ENCODE results near the gene CRELD1. TPM values are rescaled to one million over a fixed set of nuclear protein-coding genes. Genes with fewer than 3 reads are reported as not detected.

Gene CRELD1
- total and polyA plus RNA-seq, 10 of the 15 experiments (the other 5 are each of a cell fraction or from before 2014, with no cell fraction given), result 1.3 to 15.9 (median 8.8) TPM

GRCh38 chr3:9915254-9916141, 18.1 kb upstream of the CRELD1 start:
- ChIA-PET SMC1A (ENCODE audit: uncharacterized antibody, unreplicated experiment) (interaction anchor here (0.5 to 0.6 kb wide), 2 partner anchors 16 to 24 kb away, joined by 3 read pairs; no protein-coding TSS in a partner anchor), CTCF (interaction anchor here (4.4 kb wide), 1 partner anchor 18 kb away, joined by 31 read pairs; the partner anchor contains the start of gene CRELD1), RAD21 (ENCODE audit: unreplicated experiment) (interaction anchor here (1.2 kb wide), 1 partner anchor 18 kb away, joined by 5 read pairs; the partner anchor contains the start of gene CRELD1), POLR2A (interaction anchor here (0.6 kb wide), 1 partner anchor 24 kb away, joined by 5 read pairs; no protein-coding TSS in a partner anchor)
- no peaks in the 10 kb centered on the region for H4K20me1 ChIP-seq (ENCODE audit: control insufficient read depth, insufficient read depth)
- 11% methylated on average over 71 of the region's 99 CpGs for WGBS (ENCODE audit: insufficient coverage, insufficient replicate concordance, low lambda C conversion rate, missing lambda C conversion rate)
- peak overlapping the region; percentile 81 for H2AFZ ChIP-seq (ENCODE audit: control insufficient read depth, low read depth, low read length)
- no peak for FAIRE-seq
- ATAC-seq, result peak; percentile 79
- BruUV-seq (replicated peaks), result no TSS peak
- in situ Hi-C loops (cut with MboI), result no loop called here
- H3K4me1 ChIP-seq (ENCODE audit: control insufficient read depth, insufficient read depth, low read length), result peaks cover 10% of the 10 kb centered on the region
- DNase-seq (ENCODE audit: low read depth, low spot score), result no peak
- H3K4me3 ChIP-seq, result peak overlapping the region; percentile 54
- H3K27me3 ChIP-seq (replicated peaks in 1 of 2; ENCODE audit: control insufficient read depth in 2 of 2, insufficient read depth in 2 of 2, low read length in 1 of 2), result peaks cover 0 to 2% of the 10 kb centered on the region in 2 experiments; a peak in 1 of 4 replicates
- H3K36me3 ChIP-seq (ENCODE audit: control insufficient read depth in 2 of 2, insufficient read depth in 2 of 2, low read length in 1 of 2), result no peaks in the 10 kb centered on the region
- peak overlapping the region; percentile 98 for H3K4me2 ChIP-seq (ENCODE audit: control insufficient read depth, insufficient read depth)
- no peaks in the 10 kb centered on the region for H3K9me3 ChIP-seq (replicated peaks; ENCODE audit: control insufficient read depth, insufficient read depth, low read length)
- intact Hi-C loops (cut with micrococcal nuclease; ENCODE audit: unreplicated experiment), result no loop called here
- no peaks in the 10 kb centered on the region for H3K79me2 ChIP-seq (ENCODE audit: control insufficient read depth, insufficient read depth, low read length)
- H3K27ac ChIP-seq (ENCODE audit: control insufficient read depth, insufficient read depth), result no peak overlapping the region
- H3K9ac ChIP-seq (ENCODE audit: control insufficient read depth, insufficient read depth, low read length), result no peak overlapping the region; the same call in 1 of the 2 replicates
- peak; percentile 95 for TF ChIP-seq BACH1 (IDR thresholded peaks at IDR 0.05; ENCODE audit: borderline replicate concordance)
- TF ChIP-seq SPI1 (IDR thresholded peaks at IDR 0.05; ENCODE audit: borderline replicate concordance, insufficient read depth, low read depth, low read length), result peak; percentile 29; the same call in 1 of the 2 replicates
- peak; percentile 98 for TF ChIP-seq GATAD2B (conservative IDR thresholded peaks at IDR 0.05; ENCODE audit: low read depth)
- no peak for TF ChIP-seq CUX1 (IDR thresholded peaks at IDR 0.05; ENCODE audit: insufficient replicate concordance, low read depth, low read length)
- TF ChIP-seq POLR2AphosphoS5 (IDR thresholded peaks at IDR 0.05; ENCODE audit: low read length), result no peak
- no peak for TF ChIP-seq HCFC1 (IDR thresholded peaks at IDR 0.05; ENCODE audit: low read length)
- TF ChIP-seq ZNF622 (IDR thresholded peaks at IDR 0.05), result no peak
- no peak for TF ChIP-seq SMAD1 (IDR thresholded peaks at IDR 0.05; ENCODE audit: low read depth, partially characterized antibody)
- peak; percentile 78; the same call in 1 of the 2 replicates for TF ChIP-seq SMARCA5 (IDR thresholded peaks at IDR 0.05)
- TF ChIP-seq ZBTB4 (CRISPR knock-in tag; IDR thresholded peaks at IDR 0.05), result no peak
- no peak for TF ChIP-seq RELA (IDR thresholded peaks at IDR 0.05; ENCODE audit: borderline replicate concordance, partially characterized antibody)
